Endothelial cell of umbilical vein (primary cell): ENCODE measurements around the gene MTCL1.

Experiments used
- EZH2 ChIP-seq: IDR thresholded peaks from 2 replicates; pipeline ENCODE4 v1.6.1; 2012; ENCODE audit warnings: borderline replicate concordance, low read depth, mild to moderate bottlenecking, moderate library complexity, low read length, inconsistent platforms; ENCODE audit not compliant: severe bottlenecking
- JUN ChIP-seq: IDR thresholded peaks from 2 replicates; pipeline ENCODE4 v1.6.1; 2011; ENCODE audit warnings: borderline replicate concordance, low read depth; ENCODE audit not compliant: insufficient read length, insufficient read depth
- POLR2A ChIP-seq: IDR thresholded peaks from 2 replicates; pipeline ENCODE4 v1.6.1; 2012; ENCODE audit warnings: low read depth, mild to moderate bottlenecking, control low read depth, low read length
- POLR2AphosphoS5 ChIP-seq: IDR thresholded peaks from 2 replicates; pipeline ENCODE4 v1.6.1; 2012; ENCODE audit warnings: low read depth, mild to moderate bottlenecking, control low read depth, low read length, moderate library complexity; ENCODE audit not compliant: insufficient read depth
- TF ChIP-seq, protein P1 (sequence below), 2 donors: IDR thresholded peaks; 1 replicate in 1 of 2; 2 replicates in 1 of 2; pipeline ENCODE4 v1.5.1; 2011; ENCODE audit warnings: low read length in 2 of 2, mild to moderate bottlenecking in 2 of 2, moderate library complexity in 2 of 2, control low read depth in 1 of 2, inconsistent platforms in 1 of 2, low read depth in 1 of 2; ENCODE audit not compliant: insufficient read depth in 1 of 2; ENCODE audit errors: extremely low read depth in 1 of 2
- TF ChIP-seq, protein P2 (sequence below): IDR thresholded peaks from 2 replicates; pipeline ENCODE4 v1.6.1; 2011; ENCODE audit not compliant: insufficient read depth, insufficient read length

DNA sequence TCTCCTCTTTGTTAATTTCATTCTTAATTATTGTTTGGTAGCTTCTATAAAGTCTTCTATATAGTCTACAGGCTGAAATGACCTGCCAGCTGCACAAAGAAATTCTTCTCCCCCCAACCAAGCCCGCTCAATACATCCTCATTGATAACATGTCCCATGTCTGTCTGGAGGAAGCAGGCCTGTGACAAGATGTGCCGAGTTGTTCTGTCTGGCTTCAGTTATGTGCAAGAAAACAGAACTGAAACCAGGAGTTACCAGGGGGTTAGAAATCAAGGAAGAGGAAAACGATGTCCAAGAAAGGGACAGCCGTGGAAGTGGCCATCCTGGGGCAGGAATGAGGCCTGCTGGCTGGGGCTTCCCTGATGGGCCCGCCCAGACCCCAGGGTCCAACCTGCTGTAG is 57.6 kb downstream of the MTCL1 start:
- TF ChIP-seq POLR2A (no peak), EZH2 (no peak), POLR2AphosphoS5 (no peak), JUN (no peak)
- TF ChIP-seq, protein P1, sequence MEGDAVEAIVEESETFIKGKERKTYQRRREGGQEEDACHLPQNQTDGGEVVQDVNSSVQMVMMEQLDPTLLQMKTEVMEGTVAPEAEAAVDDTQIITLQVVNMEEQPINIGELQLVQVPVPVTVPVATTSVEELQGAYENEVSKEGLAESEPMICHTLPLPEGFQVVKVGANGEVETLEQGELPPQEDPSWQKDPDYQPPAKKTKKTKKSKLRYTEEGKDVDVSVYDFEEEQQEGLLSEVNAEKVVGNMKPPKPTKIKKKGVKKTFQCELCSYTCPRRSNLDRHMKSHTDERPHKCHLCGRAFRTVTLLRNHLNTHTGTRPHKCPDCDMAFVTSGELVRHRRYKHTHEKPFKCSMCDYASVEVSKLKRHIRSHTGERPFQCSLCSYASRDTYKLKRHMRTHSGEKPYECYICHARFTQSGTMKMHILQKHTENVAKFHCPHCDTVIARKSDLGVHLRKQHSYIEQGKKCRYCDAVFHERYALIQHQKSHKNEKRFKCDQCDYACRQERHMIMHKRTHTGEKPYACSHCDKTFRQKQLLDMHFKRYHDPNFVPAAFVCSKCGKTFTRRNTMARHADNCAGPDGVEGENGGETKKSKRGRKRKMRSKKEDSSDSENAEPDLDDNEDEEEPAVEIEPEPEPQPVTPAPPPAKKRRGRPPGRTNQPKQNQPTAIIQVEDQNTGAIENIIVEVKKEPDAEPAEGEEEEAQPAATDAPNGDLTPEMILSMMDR (IDR thresholded peaks at IDR 0.05; ENCODE audit: extremely low read depth in 1 of 2, insufficient read depth in 1 of 2, low read depth in 1 of 2, low read length in 2 of 2): no peak
- TF ChIP-seq, protein P2, sequence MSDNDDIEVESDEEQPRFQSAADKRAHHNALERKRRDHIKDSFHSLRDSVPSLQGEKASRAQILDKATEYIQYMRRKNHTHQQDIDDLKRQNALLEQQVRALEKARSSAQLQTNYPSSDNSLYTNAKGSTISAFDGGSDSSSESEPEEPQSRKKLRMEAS: no peak
